Kidney epithelial cell (primary cell): ENCODE measurements around the gene PLB1. TPM values are rescaled to one million over a fixed set of nuclear protein-coding genes. Genes with fewer than 3 reads are reported as not detected.

Experiments used
- DNase-seq: peaks from one replicate; pipeline ENCODE4 v3.0.0-alpha.2; 2010; ENCODE audit warnings: low read depth
- H3K27me3 ChIP-seq: 2 replicates; pipeline ENCODE4 v1.6.0; 2011; ENCODE audit warnings: low read length; ENCODE audit not compliant: control insufficient read depth, insufficient read depth
- H3K36me3 ChIP-seq: 2 replicates; pipeline ENCODE4 v1.5.1; 2011; ENCODE audit warnings: low read length; ENCODE audit not compliant: control insufficient read depth, insufficient read depth
- H3K4me3 ChIP-seq: 2 replicates; pipeline ENCODE4 v1.5.1; 2011; ENCODE audit warnings: low read depth, mild to moderate bottlenecking, control low read depth, low read length
- CTCF ChIP-seq: IDR thresholded peaks from 2 replicates; pipeline ENCODE4 v1.5.1; 2011; ENCODE audit warnings: mild to moderate bottlenecking, moderate library complexity, low read length, control low read depth, inconsistent platforms; ENCODE audit not compliant: insufficient read depth, poor library complexity, severe bottlenecking
- total RNA-seq: library from RNA; depleted of rRNA; stranded (reverse); fragments of >200 nt; gene quantifications from 2 replicates; pipeline ENCODE4 v1.2.3, GENCODE V29; 2015

Gene PLB1
- total RNA-seq, 1 donor from 2014 or later, result 0.25 TPM

GRCh38 chr2:28604284-28604843 lies 108.5 kb downstream of the PLB1 start:
- Histone ChIP-seq H3K36me3 (no peaks in the 10 kb centered on the region), H3K4me3 (no peak overlapping the region), H3K27me3 (no peaks in the 10 kb centered on the region)
- DNase-seq, result no peak
- TF ChIP-seq CTCF, result no peak

GRCh38 chr2:28606986-28607441 lies 111.2 kb downstream of the PLB1 start:
- no peaks in the 10 kb centered on the region for H3K27me3 ChIP-seq
- DNase-seq, result no peak
- no peak overlapping the region for H3K4me3 ChIP-seq
- no peaks in the 10 kb centered on the region for H3K36me3 ChIP-seq
- peak; percentile 34 for TF ChIP-seq CTCF

GRCh38 chr2:28607730-28608499 lies 112.1 kb downstream of the PLB1 start:
- no peak for DNase-seq
- Histone ChIP-seq H3K27me3 (no peaks in the 10 kb centered on the region), H3K36me3 (no peaks in the 10 kb centered on the region), H3K4me3 (no peak overlapping the region)
- TF ChIP-seq CTCF, result no peak

GRCh38 chr2:28608500-28609424 lies 112.9 kb downstream of the PLB1 start:
- DNase-seq, result no peak
- H3K36me3 ChIP-seq, result no peaks in the 10 kb centered on the region
- no peak for TF ChIP-seq CTCF
- H3K4me3 ChIP-seq, result no peak overlapping the region
- H3K27me3 ChIP-seq, result no peaks in the 10 kb centered on the region

GRCh38 chr2:28610583-28611201 lies 114.8 kb downstream of the PLB1 start:
- peak; percentile 100 for DNase-seq
- Histone ChIP-seq H3K27me3 (no peaks in the 10 kb centered on the region), H3K4me3 (no peak overlapping the region), H3K36me3 (no peaks in the 10 kb centered on the region)
- no peak for TF ChIP-seq CTCF
